ENCODE data around the gene MARCHF10. TPM values are rescaled to one million over a fixed set of nuclear protein-coding genes. Genes with fewer than 3 reads are reported as not detected.
A peak's percentile ranks its signal among the peaks of the same experiment; 100 is the strongest.

The MARCHF10 gene
- total and polyA plus RNA-seq, 12 donors, result 0.04 TPM; not detected in 11

DNA sequence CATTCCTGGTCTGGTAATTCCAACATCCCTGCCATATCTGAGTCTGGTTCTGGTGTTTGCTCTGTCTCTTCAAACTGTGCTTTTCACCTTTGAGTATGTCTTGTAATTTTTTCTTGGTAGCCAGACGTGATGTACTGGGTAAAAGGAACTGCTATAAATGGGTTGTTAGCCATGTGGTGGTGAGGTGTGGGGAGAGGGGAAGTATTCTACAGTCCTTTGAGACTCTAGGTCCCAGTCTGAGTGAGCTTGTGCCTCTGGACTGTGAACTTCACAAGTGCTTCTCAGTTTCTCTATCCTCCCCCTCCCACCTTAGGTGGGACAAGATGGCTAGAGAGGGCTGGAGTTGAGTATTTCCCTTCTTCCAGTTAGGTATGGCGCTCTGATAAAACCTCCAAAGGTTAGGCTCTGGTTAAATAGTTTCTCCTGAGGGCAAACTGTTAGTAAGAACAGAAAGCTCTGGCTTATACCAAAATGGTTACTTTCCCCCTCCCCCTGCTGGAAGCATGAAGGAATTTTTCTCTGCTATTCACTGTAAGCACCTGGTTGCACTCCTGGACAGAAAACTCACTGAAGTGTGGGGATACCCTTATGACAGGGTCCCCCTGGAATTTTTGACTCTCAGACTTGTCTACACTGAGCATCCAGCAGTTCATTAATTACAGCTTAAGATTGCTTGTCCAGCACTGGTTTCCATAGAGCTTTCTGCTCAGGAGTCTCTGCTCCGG, 87.8 kb downstream of the MARCHF10 start:
- Histone ChIP-seq H3K27me3 (peaks cover 0 to 7% (median 0%) of the 10 kb centered on the region in 7 donors), H3K4me3 (no peak overlapping the region), H3K4me1 (peaks cover 0 to 13% (median 7%) of the 10 kb centered on the region in 9 donors), H3K36me3 (no peaks in the 10 kb centered on the region), H3K27ac (no peak overlapping the region), H3K9me3 (no peaks in the 10 kb centered on the region)
- DNase-seq (no peak), ATAC-seq (peak in 1 of 8 donors; percentile 25)
- intact Hi-C loops (cut with DNase I), result loop anchor here in 1 of 10 donors (5.0 kb wide), 1 partner anchor 48 kb away; no protein-coding TSS in a partner anchor
- WGBS, 2 donors, result 92 to 93% methylated on average over 3 of the region's 3 CpGs
- TF ChIP-seq, protein P1, sequence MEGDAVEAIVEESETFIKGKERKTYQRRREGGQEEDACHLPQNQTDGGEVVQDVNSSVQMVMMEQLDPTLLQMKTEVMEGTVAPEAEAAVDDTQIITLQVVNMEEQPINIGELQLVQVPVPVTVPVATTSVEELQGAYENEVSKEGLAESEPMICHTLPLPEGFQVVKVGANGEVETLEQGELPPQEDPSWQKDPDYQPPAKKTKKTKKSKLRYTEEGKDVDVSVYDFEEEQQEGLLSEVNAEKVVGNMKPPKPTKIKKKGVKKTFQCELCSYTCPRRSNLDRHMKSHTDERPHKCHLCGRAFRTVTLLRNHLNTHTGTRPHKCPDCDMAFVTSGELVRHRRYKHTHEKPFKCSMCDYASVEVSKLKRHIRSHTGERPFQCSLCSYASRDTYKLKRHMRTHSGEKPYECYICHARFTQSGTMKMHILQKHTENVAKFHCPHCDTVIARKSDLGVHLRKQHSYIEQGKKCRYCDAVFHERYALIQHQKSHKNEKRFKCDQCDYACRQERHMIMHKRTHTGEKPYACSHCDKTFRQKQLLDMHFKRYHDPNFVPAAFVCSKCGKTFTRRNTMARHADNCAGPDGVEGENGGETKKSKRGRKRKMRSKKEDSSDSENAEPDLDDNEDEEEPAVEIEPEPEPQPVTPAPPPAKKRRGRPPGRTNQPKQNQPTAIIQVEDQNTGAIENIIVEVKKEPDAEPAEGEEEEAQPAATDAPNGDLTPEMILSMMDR (IDR thresholded peaks at IDR 0.05), result peak in 6 of 9 donors; percentile 12 to 47 (median 32)

DNA sequence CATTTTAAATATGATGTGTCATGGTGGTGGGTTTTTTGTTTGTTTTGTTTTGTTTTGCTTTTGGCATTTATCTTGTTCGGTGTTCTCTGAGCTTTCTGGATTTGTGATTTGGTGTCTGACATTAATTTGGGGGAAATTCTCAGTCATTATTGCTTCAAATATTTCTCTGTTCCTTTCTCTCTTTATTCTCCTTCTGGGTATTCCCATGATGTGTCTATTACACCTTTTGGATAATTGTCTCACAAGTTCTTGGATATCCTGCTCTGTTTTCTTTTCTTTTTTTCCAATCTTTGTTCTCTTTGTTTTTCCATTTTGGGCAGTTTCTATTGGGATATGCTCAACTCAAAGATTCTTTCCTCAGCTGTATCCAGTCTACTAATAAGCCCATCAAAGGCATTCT, 88.5 kb downstream of the MARCHF10 start:
- H3K36me3 ChIP-seq, result no peaks in the 10 kb centered on the region
- H3K27me3 ChIP-seq, result peaks cover 0 to under 1% (median 0%) of the 10 kb centered on the region in 7 donors
- TF ChIP-seq, protein P1 (IDR thresholded peaks at IDR 0.05), result no peak
- 91 to 94% methylated on average over 1 of the region's 1 CpG for WGBS, 2 donors
- ATAC-seq, result no peak
- no peak overlapping the region for H3K4me3 ChIP-seq
- H3K4me1 ChIP-seq, result peaks cover 0 to 6% (median under 1%) of the 10 kb centered on the region in 9 donors
- intact Hi-C loops (cut with DNase I), result no loop called here
- H3K27ac ChIP-seq, result no peak overlapping the region
- DNase-seq, result no peak
- H3K9me3 ChIP-seq, result no peaks in the 10 kb centered on the region

DNA sequence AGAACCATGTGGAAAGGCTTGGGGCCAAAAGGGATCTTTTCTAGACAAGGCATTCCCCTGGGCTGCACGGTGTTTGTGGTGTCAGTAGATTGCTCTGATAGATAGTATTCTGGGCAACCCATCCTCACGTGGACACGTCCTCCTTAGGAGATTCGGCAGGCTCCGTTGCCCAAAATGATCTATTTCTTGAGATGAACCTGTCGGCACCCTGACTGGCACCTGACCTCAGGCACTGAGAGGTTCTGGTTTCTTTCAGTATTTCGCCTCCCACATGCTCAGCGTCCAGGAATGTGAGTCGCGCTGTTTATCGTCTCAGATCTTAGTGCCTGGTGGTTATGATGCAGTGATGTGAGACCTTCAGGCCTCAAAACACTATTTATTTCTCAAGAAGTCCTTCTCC, 89.7 kb downstream of the MARCHF10 start:
- H3K36me3 ChIP-seq, result no peaks in the 10 kb centered on the region

DNA sequence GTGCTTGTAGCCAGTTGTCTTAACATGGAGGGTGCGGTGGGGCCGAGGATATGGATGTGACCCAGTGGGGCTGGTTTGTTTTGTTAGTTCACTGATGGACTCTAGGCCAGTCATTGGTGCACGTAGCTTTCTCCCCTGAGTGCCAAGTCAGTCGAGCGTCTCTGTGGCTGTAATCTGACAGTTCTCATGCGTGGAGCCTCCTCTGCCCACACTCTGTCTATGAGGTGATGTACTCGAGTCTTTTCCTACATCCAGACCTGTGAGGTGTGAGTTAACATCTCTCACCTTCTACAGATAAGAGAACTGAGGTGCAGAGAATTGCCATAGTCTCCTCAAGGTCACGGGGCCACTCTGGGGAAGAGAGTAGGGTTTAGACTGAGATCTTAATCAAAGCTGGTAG, 90.2 kb downstream of the MARCHF10 start:
- H3K4me3 ChIP-seq, result no peak overlapping the region
- intact Hi-C loops (cut with DNase I), result no loop called here
- no peaks in the 10 kb centered on the region for H3K27me3 ChIP-seq
- ATAC-seq, result no peak
- H3K4me1 ChIP-seq, result no peaks in the 10 kb centered on the region
- no peak overlapping the region for H3K27ac ChIP-seq
- DNase-seq, result no peak
- 90 to 93% methylated on average over 8 of the region's 8 CpGs for WGBS, 2 donors
- TF ChIP-seq, protein P1 (IDR thresholded peaks at IDR 0.05), result no peak
- H3K9me3 ChIP-seq, result no peaks in the 10 kb centered on the region
- no peaks in the 10 kb centered on the region for H3K36me3 ChIP-seq

More for the DNA sequence above, 89.7 kb downstream of the MARCHF10 start:
- intact Hi-C loops (cut with DNase I), result no loop called here
- no peaks in the 10 kb centered on the region for H3K9me3 ChIP-seq
- DNase-seq (no peak), ATAC-seq (no peak)
- H3K4me1 ChIP-seq, result no peaks in the 10 kb centered on the region
- no peak overlapping the region for H3K4me3 ChIP-seq
- TF ChIP-seq, protein P1 (IDR thresholded peaks at IDR 0.05), result no peak
- no peak overlapping the region for H3K27ac ChIP-seq
- 40 to 58% methylated on average over 11 of the region's 11 CpGs for WGBS, 2 donors
- H3K27me3 ChIP-seq, result no peaks in the 10 kb centered on the region
